ENCODE measurements around the gene NASP. TPM values are rescaled to one million over a fixed set of nuclear protein-coding genes. Genes with fewer than 3 reads are reported as not detected.

NASP gene
- total and polyA plus RNA-seq, 2 of the 13 experiments (the other 11 are each of a cell fraction or from before 2014, with no cell fraction given): 132 to 256 TPM

GRCh38 chr1:45621501-45621836, 37.6 kb downstream of the NASP start:
- ATAC-seq: peak; percentile 15
- intact Hi-C loops (cut with micrococcal nuclease; ENCODE audit: unreplicated experiment): no loop called here
- Histone ChIP-seq H3K4me3 (replicated peaks in 1 of 3; ENCODE audit: insufficient read depth in 1 of 3, low read depth in 2 of 3, low read length in 3 of 3) (no peak overlapping the region), H3K79me2 (ENCODE audit: insufficient read depth, low read length) (no peaks in the 10 kb centered on the region), H3K9me3 (ENCODE audit: low read length) (no peaks in the 10 kb centered on the region), H3K4me2 (ENCODE audit: low read depth, low read length) (no peak overlapping the region), H3K27me3 (ENCODE audit: control insufficient read depth in 1 of 2, insufficient read depth in 2 of 2, low read length in 2 of 2) (no peaks in the 10 kb centered on the region), H4K20me1 (ENCODE audit: insufficient read depth, low read length) (no peaks in the 10 kb centered on the region; the same call in 1 of the 2 replicates), H3K4me1 (ENCODE audit: insufficient read depth, low read length) (peaks cover 11% of the 10 kb centered on the region), H3K36me3 (replicated peaks in 1 of 2; ENCODE audit: control insufficient read depth in 1 of 2, insufficient read depth in 2 of 2, low read length in 2 of 2) (peaks cover 11 to 22% of the 10 kb centered on the region in 2 experiments), H3K9ac (ENCODE audit: insufficient read depth, low read depth, low read length) (no peak overlapping the region), H2AFZ (ENCODE audit: low read length) (no peak overlapping the region), H3K27ac (ENCODE audit: extremely low read length, insufficient read depth, low read length) (no peak overlapping the region)
- DNase-seq (ENCODE audit: low spot score): no peak
- WGBS (ENCODE audit: low lambda C conversion rate): no CpG with 5 or more reads among the region's 3 CpGs
- no peak for FAIRE-seq
- ChIA-PET POLR2A (interaction anchor here (1.5 kb wide), 1 partner anchor 66 kb away, joined by 4 read pairs; no protein-coding TSS in a partner anchor), CTCF (ENCODE audit: low intra/inter-chr PET ratio, low total read pairs) (no interaction called here)
- in situ Hi-C loops (cut with HindIII; ENCODE audit: extremely low pct_ligation_motif_present, low pct_unique_long_range_greater_than_20kb): no loop called here
- peak; percentile 79 for TF ChIP-seq RBM22 (optimal IDR thresholded peaks at IDR 0.05; ENCODE audit: low read length)
- peak; percentile 40; the same call in 1 of the 2 replicates for TF ChIP-seq POLR2AphosphoS2 (IDR thresholded peaks at IDR 0.05; ENCODE audit: low read depth, low read length)
- no peak for TF ChIP-seq E2F2 (CRISPR knock-in tag; IDR thresholded peaks at IDR 0.05; ENCODE audit: borderline replicate concordance)
- no peak for TF ChIP-seq NAIF1 (CRISPR knock-in tag; IDR thresholded peaks at IDR 0.05; ENCODE audit: borderline replicate concordance)
- TF ChIP-seq KDM2A (CRISPR knock-in tag; IDR thresholded peaks at IDR 0.05; ENCODE audit: borderline replicate concordance, low read depth): peak; percentile 9; the same call in 1 of the 2 replicates
- BruUV-seq (replicated peaks): no TSS peak

GRCh38 chr1:45621895-45622523, 38.2 kb downstream of the NASP start:
- ATAC-seq: peak; percentile 17
- CTCF ChIA-PET (ENCODE audit: low intra/inter-chr PET ratio, low total read pairs): no interaction called here
- no peak overlapping the region for H3K4me3 ChIP-seq (replicated peaks in 1 of 3; ENCODE audit: insufficient read depth in 1 of 3, low read depth in 2 of 3, low read length in 3 of 3)
- BruUV-seq (replicated peaks): no TSS peak
- no peaks in the 10 kb centered on the region; the same call in 1 of the 2 replicates for H4K20me1 ChIP-seq (ENCODE audit: insufficient read depth, low read length)
- peaks cover 7 to 19% of the 10 kb centered on the region in 2 experiments for H3K36me3 ChIP-seq (replicated peaks in 1 of 2; ENCODE audit: control insufficient read depth in 1 of 2, insufficient read depth in 2 of 2, low read length in 2 of 2)
- H3K4me2 ChIP-seq (ENCODE audit: low read depth, low read length): no peak overlapping the region
- in situ Hi-C loops (cut with HindIII; ENCODE audit: extremely low pct_ligation_motif_present, low pct_unique_long_range_greater_than_20kb): no loop called here
- POLR2A ChIA-PET: interaction anchor here (1.5 kb wide), 1 partner anchor 65 kb away, joined by 4 read pairs; no protein-coding TSS in a partner anchor
- no peaks in the 10 kb centered on the region for H3K79me2 ChIP-seq (ENCODE audit: insufficient read depth, low read length)
- WGBS (ENCODE audit: low lambda C conversion rate): 69% methylated on average over 9 of the region's 18 CpGs
- H3K9me3 ChIP-seq (ENCODE audit: low read length): no peaks in the 10 kb centered on the region
- DNase-seq (ENCODE audit: low spot score): no peak
- H3K27ac ChIP-seq (ENCODE audit: extremely low read length, insufficient read depth, low read length): no peak overlapping the region
- H3K9ac ChIP-seq (ENCODE audit: insufficient read depth, low read depth, low read length): no peak overlapping the region
- intact Hi-C loops (cut with micrococcal nuclease; ENCODE audit: unreplicated experiment): no loop called here
- H3K27me3 ChIP-seq (ENCODE audit: control insufficient read depth in 1 of 2, insufficient read depth in 2 of 2, low read length in 2 of 2): no peaks in the 10 kb centered on the region
- H2AFZ ChIP-seq (ENCODE audit: low read length): no peak overlapping the region
- no peak for FAIRE-seq
- peaks cover 11% of the 10 kb centered on the region for H3K4me1 ChIP-seq (ENCODE audit: insufficient read depth, low read length)
- no peak for TF ChIP-seq HINFP (CRISPR knock-in tag; IDR thresholded peaks at IDR 0.05; ENCODE audit: low read depth)
- no peak for TF ChIP-seq ZNF503 (CRISPR knock-in tag; IDR thresholded peaks at IDR 0.05)
- TF ChIP-seq HNRNPL (IDR thresholded peaks at IDR 0.05; ENCODE audit: low read depth, low read length): 0 out of 2 replicates have a peak, but pooled peaks have one; percentile 22
- TF ChIP-seq NR2C2 (CRISPR knock-in tag; IDR thresholded peaks at IDR 0.05; ENCODE audit: borderline replicate concordance): peak; percentile 60; the same call in 1 of the 2 replicates
- no peak for TF ChIP-seq ZBTB7A (CRISPR knock-in tag; IDR thresholded peaks at IDR 0.05)
- no peak for TF ChIP-seq ZFY (CRISPR knock-in tag; IDR thresholded peaks at IDR 0.05)
- peak; percentile 59 for TF ChIP-seq NR2F6 (IDR thresholded peaks at IDR 0.05)
- peak; percentile 46; the same call in 1 of the 2 replicates for TF ChIP-seq NR2F6 (CRISPR knock-in tag; IDR thresholded peaks at IDR 0.05)
- TF ChIP-seq MAX (IDR thresholded peaks at IDR 0.05): no peak

Measured in HepG2 (cell line).